Left ventricle myocardium inferior (tissue), 1 donor: Measurements from ENCODE around the gene CLSTN2. TPM values are rescaled to one million over a fixed set of nuclear protein-coding genes. Genes with fewer than 3 reads are reported as not detected.

Experiments used
- DNase-seq: peaks from one replicate; pipeline ENCODE4 v3.0.0-alpha.2; 2020
- H3K27ac ChIP-seq: fragments of 200-600 bp; replicated peaks from 2 replicates; pipeline ENCODE4 v1.8.0; 2021
- H3K27me3 ChIP-seq: fragments of 200-600 bp; 2 replicates; pipeline ENCODE4 v1.8.0; 2021; ENCODE audit warnings: low read depth
- H3K36me3 ChIP-seq: fragments of 200-600 bp; 2 replicates; pipeline ENCODE4 v1.8.0; 2021
- H3K4me1 ChIP-seq: fragments of 200-600 bp; 2 replicates; pipeline ENCODE4 v1.8.0; 2021
- H3K4me3 ChIP-seq: fragments of 200-600 bp; 2 replicates; pipeline ENCODE4 v1.8.0; 2021; ENCODE audit warnings: mild to moderate bottlenecking, moderate library complexity
- H3K9me3 ChIP-seq: fragments of 200-600 bp; replicated peaks from 2 replicates; pipeline ENCODE4 v1.8.0; 2021
- intact Hi-C: fragments of 100-400 bp; cut with micrococcal nuclease; formaldehyde crosslinking; loops from one replicate; pipeline ENCODE4 v1.11.0; 2022
- total RNA-seq: library from RNA; stranded (reverse); fragmentation: NEBNext Ultra II Directional; extraction: Animal tissue kit (Norgen Biotek cat#: 25700); gene quantifications from one replicate; pipeline ENCODE4 v1.2.1, GENCODE V29; 2021
- TF ChIP-seq, protein P1 (sequence below): fragments of 200-600 bp; IDR thresholded peaks from 2 replicates; pipeline ENCODE4 v1.8.0; 2021; ENCODE audit warnings: antibody characterized with exemption, mild to moderate bottlenecking, borderline replicate concordance
- donor health status: DM: no; HTN: yes; CAD: no; lungs with severe emphysema.

Gene CLSTN2
- total RNA-seq, 1 donor from 2014 or later = 7.0 TPM

DNA sequence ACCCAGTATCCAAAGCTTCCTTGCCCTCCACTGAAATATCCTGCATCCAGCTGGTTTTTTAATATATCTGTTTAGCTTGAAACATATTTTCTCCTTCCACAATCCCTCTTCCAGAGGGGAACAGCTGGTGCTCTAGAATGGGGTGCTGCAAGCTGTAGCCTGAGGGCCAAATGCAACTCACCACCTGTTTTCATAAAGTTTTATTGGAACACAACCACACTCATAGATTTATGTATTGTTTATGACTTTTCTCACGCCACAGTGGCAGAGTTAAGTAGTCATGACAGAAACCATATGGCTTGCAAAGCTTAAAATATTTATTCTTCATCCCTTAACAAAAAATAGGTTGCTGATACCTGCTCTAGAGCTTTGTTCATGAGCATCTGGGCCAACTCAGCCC is 298.7 kb downstream of the CLSTN2 start:
- TF ChIP-seq, protein P1, sequence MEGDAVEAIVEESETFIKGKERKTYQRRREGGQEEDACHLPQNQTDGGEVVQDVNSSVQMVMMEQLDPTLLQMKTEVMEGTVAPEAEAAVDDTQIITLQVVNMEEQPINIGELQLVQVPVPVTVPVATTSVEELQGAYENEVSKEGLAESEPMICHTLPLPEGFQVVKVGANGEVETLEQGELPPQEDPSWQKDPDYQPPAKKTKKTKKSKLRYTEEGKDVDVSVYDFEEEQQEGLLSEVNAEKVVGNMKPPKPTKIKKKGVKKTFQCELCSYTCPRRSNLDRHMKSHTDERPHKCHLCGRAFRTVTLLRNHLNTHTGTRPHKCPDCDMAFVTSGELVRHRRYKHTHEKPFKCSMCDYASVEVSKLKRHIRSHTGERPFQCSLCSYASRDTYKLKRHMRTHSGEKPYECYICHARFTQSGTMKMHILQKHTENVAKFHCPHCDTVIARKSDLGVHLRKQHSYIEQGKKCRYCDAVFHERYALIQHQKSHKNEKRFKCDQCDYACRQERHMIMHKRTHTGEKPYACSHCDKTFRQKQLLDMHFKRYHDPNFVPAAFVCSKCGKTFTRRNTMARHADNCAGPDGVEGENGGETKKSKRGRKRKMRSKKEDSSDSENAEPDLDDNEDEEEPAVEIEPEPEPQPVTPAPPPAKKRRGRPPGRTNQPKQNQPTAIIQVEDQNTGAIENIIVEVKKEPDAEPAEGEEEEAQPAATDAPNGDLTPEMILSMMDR = no peak
- intact Hi-C loops = no loop called here
- H3K27me3 ChIP-seq = no peaks in the 10 kb centered on the region
- no peak for DNase-seq
- H3K4me3 ChIP-seq = no peak overlapping the region
- no peak overlapping the region for H3K27ac ChIP-seq
- no peaks in the 10 kb centered on the region for H3K36me3 ChIP-seq
- peaks cover 13% of the 10 kb centered on the region for H3K9me3 ChIP-seq
- no peaks in the 10 kb centered on the region for H3K4me1 ChIP-seq

DNA sequence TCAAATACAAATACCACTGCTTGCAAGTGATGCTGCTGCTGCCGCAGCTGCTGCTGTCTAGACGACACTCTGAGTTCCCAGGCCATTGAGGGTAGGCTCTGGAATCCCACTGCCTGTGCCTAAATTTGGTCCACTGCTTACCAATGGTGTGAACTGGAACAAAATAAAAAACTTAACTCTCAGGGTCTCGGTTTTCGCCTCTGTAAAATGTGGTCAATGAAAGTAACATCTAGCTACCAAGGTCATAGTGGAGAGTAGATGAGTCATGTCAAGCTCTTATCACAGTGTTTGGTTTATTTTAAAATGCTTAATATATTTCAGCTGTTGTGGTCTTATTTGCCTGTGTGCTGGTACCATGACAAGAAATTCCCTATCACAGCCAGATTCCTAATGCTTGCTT is 299.3 kb downstream of the CLSTN2 start:
- peaks cover 13% of the 10 kb centered on the region for H3K9me3 ChIP-seq
- no peak overlapping the region for H3K4me3 ChIP-seq
- H3K4me1 ChIP-seq = no peaks in the 10 kb centered on the region
- TF ChIP-seq, protein P1 = no peak
- intact Hi-C loops = no loop called here
- H3K36me3 ChIP-seq = no peaks in the 10 kb centered on the region
- no peak overlapping the region for H3K27ac ChIP-seq
- H3K27me3 ChIP-seq = no peaks in the 10 kb centered on the region
- no peak for DNase-seq

DNA sequence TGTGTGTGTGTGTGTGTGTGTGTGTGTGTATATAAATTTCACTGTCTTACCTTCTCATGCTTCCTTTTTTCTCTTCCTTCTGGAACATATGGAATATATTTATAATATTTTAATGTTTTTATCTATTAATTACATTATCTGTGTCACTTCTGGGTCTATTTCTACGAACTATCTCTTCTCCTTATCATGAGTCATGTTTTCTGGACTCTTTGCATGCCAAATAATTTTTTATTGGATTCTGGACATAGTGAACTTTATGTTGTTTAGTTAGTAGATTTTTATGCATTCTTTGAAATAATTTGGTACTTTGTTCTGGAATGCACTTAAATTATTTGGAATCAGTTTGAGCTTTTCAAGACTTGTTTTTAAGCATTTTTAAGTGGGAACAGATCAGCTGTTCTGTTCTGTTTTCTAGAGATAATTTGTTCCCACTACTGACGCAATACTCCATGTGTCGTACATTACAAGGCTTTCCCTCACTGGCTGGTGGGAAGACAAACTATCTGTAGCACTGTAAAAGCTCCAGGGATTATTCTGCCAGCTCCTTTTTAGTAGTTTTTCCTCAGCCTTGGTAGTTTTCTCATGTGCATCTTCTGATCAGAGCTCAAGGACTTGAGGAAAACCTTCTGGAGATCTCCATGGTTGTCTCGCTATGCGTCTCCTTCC is 302.0 kb downstream of the CLSTN2 start:
- DNase-seq = no peak
- H3K4me1 ChIP-seq = no peaks in the 10 kb centered on the region
- TF ChIP-seq, protein P1 = no peak
- intact Hi-C loops = no loop called here
- H3K27ac ChIP-seq = peak overlapping the region; percentile 39
- no peaks in the 10 kb centered on the region for H3K27me3 ChIP-seq
- peaks cover 13% of the 10 kb centered on the region for H3K9me3 ChIP-seq
- no peak overlapping the region for H3K4me3 ChIP-seq
- no peaks in the 10 kb centered on the region for H3K36me3 ChIP-seq

DNA sequence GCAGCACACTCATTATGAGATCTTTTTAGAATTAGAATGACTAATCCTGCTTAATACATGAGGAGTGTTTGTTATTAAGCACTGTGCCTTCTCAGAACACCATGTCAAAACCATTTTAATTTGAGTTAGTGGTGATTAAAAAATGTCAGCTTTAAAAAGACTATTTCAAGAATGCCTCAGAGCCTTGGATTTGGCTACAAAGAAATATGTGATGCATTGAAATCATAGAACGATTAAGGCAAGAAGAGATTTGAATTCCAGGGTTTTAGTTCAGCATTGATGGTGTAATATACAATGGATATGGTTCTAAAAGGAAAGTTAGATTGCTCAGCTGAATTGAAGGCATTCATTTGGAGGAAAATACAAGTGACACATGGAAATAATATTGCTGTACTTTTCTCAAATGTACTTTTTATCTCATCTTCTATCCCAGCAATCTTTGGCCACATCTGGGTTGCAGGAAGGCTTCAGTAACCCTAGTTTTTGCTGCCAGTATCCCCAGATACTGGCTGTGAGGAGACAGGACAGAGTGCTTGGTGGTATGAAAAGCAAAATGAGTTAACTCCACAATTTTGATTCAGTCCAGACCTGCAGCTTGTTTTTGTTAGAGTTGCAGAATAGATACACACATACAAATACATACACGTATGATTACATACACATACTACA is 303.8 kb downstream of the CLSTN2 start:
- TF ChIP-seq, protein P1 = no peak
- no peak for DNase-seq
- Histone ChIP-seq H3K4me1 (peaks cover 10% of the 10 kb centered on the region), H3K9me3 (peaks cover 13% of the 10 kb centered on the region), H3K27ac (peak overlapping the region; percentile 47), H3K4me3 (no peak overlapping the region), H3K27me3 (no peaks in the 10 kb centered on the region), H3K36me3 (no peaks in the 10 kb centered on the region)
- intact Hi-C loops = no loop called here

DNA sequence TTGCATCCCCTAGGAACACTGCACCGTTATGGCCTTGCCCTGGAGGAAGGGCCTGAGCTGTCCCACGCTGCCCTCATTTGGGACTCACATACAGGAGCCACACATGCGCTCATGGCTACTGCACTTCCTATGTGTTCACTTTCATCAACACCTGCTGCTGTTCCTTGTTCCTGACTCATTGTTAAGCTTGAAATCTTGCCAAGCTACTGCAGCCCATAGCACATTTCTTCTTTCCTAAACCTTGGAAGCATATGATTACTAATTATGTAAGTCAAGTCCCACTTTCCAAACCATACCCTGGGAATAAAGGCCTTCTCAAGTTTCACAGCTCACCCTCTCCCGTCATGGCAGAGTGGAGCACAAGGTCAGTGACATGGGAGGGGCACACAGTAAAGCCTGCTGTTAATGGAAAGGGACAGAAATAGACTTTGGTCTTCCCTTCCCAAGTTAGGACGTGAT is 307.9 kb downstream of the CLSTN2 start:
- TF ChIP-seq, protein P1 = no peak
- Histone ChIP-seq H3K27ac (no peak overlapping the region), H3K36me3 (no peaks in the 10 kb centered on the region), H3K4me3 (no peak overlapping the region), H3K4me1 (peaks cover 10% of the 10 kb centered on the region), H3K9me3 (no peaks in the 10 kb centered on the region), H3K27me3 (no peaks in the 10 kb centered on the region)
- DNase-seq = no peak
- intact Hi-C loops = no loop called here
